Measurements from ENCODE around the gene KCNA3. TPM values are rescaled to one million over a fixed set of nuclear protein-coding genes. Genes with fewer than 3 reads are reported as not detected.

The KCNA3 gene
- total RNA-seq, 1 donor from 2014 or later: not detected

DNA sequence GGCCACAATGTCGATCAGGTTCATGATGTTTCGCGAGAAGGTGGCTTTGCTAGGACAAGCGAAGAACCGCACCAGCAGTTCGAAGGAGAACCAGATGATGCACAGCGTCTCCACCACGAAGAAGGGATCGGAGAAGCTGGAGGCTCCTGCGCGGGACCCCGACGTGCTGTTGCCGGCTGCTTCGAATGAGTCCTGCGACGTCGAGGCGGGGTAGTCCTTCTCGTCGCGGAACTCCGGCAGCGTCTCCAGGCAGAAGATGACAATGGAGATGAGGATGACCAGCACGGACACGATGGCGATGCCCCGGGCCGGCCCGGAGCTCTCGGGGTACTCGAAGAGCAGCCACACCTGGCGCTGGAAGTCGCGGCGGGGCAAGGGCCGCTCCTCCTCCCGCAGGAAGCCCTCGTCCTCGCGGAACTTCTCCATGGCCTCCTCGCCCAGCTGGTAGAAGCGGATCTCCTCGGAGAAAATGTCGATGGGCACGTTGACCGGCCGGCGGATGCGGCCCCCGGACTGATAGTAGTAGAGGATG, 869 bp downstream of the KCNA3 start:
- TF ChIP-seq, protein P1, sequence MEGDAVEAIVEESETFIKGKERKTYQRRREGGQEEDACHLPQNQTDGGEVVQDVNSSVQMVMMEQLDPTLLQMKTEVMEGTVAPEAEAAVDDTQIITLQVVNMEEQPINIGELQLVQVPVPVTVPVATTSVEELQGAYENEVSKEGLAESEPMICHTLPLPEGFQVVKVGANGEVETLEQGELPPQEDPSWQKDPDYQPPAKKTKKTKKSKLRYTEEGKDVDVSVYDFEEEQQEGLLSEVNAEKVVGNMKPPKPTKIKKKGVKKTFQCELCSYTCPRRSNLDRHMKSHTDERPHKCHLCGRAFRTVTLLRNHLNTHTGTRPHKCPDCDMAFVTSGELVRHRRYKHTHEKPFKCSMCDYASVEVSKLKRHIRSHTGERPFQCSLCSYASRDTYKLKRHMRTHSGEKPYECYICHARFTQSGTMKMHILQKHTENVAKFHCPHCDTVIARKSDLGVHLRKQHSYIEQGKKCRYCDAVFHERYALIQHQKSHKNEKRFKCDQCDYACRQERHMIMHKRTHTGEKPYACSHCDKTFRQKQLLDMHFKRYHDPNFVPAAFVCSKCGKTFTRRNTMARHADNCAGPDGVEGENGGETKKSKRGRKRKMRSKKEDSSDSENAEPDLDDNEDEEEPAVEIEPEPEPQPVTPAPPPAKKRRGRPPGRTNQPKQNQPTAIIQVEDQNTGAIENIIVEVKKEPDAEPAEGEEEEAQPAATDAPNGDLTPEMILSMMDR (conservative IDR thresholded peaks at IDR 0.05; ENCODE audit: low read depth, low read length): no peak
- no peak for DNase-seq (ENCODE audit: low read depth)
- no peak overlapping the region for H3K4me3 ChIP-seq (ENCODE audit: low read depth, low read length)

DNA sequence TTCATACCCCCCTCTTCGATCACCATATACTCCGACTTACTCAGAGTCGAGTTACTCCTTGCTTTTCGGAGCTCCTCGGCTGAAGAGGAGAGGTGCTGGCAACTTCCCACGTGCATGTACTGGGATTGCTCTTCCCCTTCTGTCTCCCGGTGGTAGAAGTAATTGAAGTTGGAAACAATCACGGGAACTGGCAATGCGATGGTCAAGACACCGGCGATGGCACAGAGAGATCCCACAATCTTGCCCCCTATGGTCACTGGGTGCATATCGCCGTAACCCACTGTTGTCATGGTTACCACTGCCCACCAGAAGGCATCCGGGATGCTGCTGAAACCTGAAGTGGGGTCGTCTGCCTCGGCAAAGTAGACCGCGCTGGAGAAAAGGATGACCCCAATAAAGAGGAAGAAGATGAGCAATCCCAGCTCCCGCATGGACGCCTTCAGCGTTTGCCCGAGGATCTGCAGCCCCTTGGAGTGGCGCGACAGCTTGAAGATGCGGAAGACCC, 1.5 kb downstream of the KCNA3 start:
- H3K4me3 ChIP-seq (ENCODE audit: low read depth, low read length): no peak overlapping the region
- TF ChIP-seq, protein P1 (conservative IDR thresholded peaks at IDR 0.05; ENCODE audit: low read depth, low read length): no peak
- no peak for DNase-seq (ENCODE audit: low read depth)

DNA sequence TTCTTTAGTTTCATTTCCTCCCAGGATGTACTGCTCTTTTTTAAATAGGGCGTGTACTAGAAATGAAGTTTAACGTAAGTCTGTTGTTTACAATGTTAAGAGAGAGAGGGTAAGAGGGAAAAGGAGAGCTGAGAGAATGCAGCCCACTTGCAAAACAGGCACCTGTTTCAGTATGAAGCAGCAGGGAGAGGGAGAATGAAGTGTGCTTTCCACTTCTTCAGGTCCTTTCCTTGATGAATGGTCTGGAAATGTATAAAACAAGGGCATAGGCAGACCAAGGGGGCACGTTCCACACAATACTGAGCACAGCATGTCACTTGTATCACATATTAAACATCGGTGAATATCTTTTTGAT, 2.0 kb downstream of the KCNA3 start:
- TF ChIP-seq, protein P1 (conservative IDR thresholded peaks at IDR 0.05; ENCODE audit: low read depth, low read length): no peak
- no peak for DNase-seq (ENCODE audit: low read depth)
- H3K4me3 ChIP-seq (ENCODE audit: low read depth, low read length): no peak overlapping the region

DNA sequence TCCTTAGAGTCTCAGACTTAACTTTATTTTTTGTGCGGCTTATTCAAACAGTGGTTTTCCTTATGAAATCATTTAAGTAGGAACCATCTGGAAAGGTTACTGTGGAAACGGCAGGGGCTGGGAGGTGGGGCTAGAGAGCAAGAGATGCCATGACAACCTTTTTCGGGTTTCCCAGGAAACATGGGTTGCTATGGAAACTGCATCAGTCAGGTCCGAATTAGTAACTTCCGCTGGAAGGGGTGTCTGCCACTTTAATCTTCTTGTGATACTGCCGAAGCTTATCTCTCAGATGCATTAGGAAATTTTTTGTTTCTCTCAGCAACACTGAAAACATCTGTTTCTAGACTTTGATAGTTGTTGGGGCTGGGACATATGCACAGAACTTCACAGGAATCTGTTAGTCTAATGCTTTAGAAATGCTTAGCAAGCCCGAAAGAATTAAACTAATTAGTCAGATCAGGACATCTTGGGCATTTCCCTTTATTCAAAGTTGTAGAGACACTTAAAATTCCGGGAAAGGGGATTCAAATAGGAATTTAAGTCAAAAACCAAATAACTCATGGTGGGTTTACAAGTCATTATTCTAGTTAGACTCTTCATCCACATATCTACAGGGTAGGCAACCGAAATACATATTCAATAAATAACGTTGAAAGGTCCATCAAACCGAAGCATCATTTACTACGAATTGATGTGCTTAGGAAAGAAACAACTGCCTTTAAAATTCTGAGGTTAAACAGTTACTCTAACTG, 2.6 kb downstream of the KCNA3 start:
- DNase-seq (ENCODE audit: low read depth): no peak
- TF ChIP-seq, protein P1 (conservative IDR thresholded peaks at IDR 0.05; ENCODE audit: low read depth, low read length): no peak

DNA sequence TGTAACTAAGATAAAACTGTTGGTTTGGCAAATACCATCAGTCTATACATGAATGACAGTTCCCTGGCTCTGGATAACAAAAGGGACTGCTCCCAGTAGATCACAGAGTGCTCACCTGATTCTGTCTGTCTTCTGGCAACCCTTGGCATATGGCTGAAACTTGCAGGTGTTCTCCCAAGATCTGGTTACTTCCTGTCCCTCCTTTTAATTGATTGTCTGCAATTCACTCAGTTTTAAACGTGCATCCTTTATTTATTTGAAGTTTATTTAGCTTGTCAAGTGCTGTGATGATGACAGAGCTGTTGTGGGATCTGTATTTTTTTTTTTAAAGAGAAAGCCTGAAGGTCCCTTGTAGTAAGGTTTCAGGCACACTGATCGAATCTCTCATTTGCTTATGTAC, 3.4 kb downstream of the KCNA3 start:
- DNase-seq (ENCODE audit: low read depth): no peak
- TF ChIP-seq, protein P1 (conservative IDR thresholded peaks at IDR 0.05; ENCODE audit: low read depth, low read length): no peak

More for the DNA sequence above, 2.6 kb downstream of the KCNA3 start:
- no peak overlapping the region for H3K4me3 ChIP-seq (ENCODE audit: low read depth, low read length)

DNA sequence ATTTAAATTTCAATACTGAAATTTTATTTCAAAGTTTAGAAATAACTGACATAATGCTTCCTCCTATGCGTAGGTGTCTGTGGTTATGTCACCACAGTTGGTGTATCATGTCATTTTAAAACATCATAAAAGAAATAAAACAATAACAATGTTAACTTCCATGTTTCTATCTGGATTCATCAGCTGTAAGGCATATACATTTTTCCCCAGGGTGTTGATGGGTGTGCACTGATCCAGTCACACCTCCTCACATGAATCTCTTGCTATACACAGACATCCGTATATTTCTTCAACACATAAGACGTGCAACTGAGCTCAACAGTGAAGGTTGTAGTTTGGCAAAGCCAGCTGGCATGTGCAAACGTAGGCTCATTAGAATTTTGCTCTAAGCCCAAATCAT, 6.2 kb downstream of the KCNA3 start:
- no peak overlapping the region for H3K4me3 ChIP-seq (ENCODE audit: low read depth, low read length)
- TF ChIP-seq, protein P1 (conservative IDR thresholded peaks at IDR 0.05; ENCODE audit: low read depth, low read length): no peak
- DNase-seq (ENCODE audit: low read depth): no peak

More for the DNA sequence above, 3.4 kb downstream of the KCNA3 start:
- H3K4me3 ChIP-seq (ENCODE audit: low read depth, low read length): no peak overlapping the region
